HUES6 (cell line): ENCODE measurements around the gene PRICKLE3.
"Not testable (repeated sequence)": the region's sequence is repeated elsewhere in the genome, so short reads cannot be mapped to it uniquely, and the experiment has no call there.

Experiments used
- H3K27ac ChIP-seq: 2 replicates; pipeline ENCODE4 v1.7.0; 2013; ENCODE audit warnings: low read depth, mild to moderate bottlenecking, low read length, inconsistent platforms
- H3K27me3 ChIP-seq: 2 replicates; pipeline ENCODE4 v1.6.1; 2013; ENCODE audit warnings: low read length; ENCODE audit not compliant: control insufficient read depth, insufficient read depth
- H3K36me3 ChIP-seq: 2 replicates; pipeline ENCODE4 v1.6.1; 2013; ENCODE audit warnings: low read length; ENCODE audit not compliant: control insufficient read depth, insufficient read depth
- H3K4me1 ChIP-seq: 2 replicates; pipeline ENCODE4 v1.6.1; 2013; ENCODE audit warnings: low read length; ENCODE audit not compliant: control insufficient read depth, insufficient read depth
- H3K4me3 ChIP-seq: 2 replicates; pipeline ENCODE4 v1.5.1; 2013; ENCODE audit warnings: low read depth, low read length
- H3K9ac ChIP-seq: one replicate; pipeline ENCODE4 v1.6.1; 2013; ENCODE audit warnings: mild to moderate bottlenecking, low read length
- H3K9me3 ChIP-seq: 2 replicates; pipeline ENCODE4 v1.6.1; 2013; ENCODE audit warnings: low read depth, low read length; ENCODE audit not compliant: control insufficient read depth, insufficient read depth

The PRICKLE3 gene

GRCh38 chrX:49143154-49143553 lies 43.0 kb downstream of the PRICKLE3 start:
- not testable (repeated sequence) for H3K36me3 ChIP-seq, H3K27me3 ChIP-seq, H3K4me1 ChIP-seq, H3K9ac ChIP-seq, H3K27ac ChIP-seq, H3K4me3 ChIP-seq
- peaks cover 46% of the 10 kb centered on the region for H3K9me3 ChIP-seq

GRCh38 chrX:49142264-49142663 lies 43.9 kb downstream of the PRICKLE3 start:
- not testable (repeated sequence) for H3K4me3 ChIP-seq, H3K4me1 ChIP-seq, H3K9ac ChIP-seq, H3K27ac ChIP-seq, H3K27me3 ChIP-seq, H3K36me3 ChIP-seq
- H3K9me3 ChIP-seq, result peaks cover 42% of the 10 kb centered on the region

GRCh38 chrX:49139713-49140112 lies 46.5 kb downstream of the PRICKLE3 start:
- H3K4me3 ChIP-seq, result no peak overlapping the region
- no peaks in the 10 kb centered on the region for H3K27me3 ChIP-seq
- H3K4me1 ChIP-seq, result no peaks in the 10 kb centered on the region
- H3K9ac ChIP-seq, result no peak overlapping the region
- H3K36me3 ChIP-seq, result no peaks in the 10 kb centered on the region
- H3K9me3 ChIP-seq, result peaks cover 30% of the 10 kb centered on the region
- H3K27ac ChIP-seq, result no peak overlapping the region

GRCh38 chrX:49137492-49137891 lies 48.7 kb downstream of the PRICKLE3 start:
- H3K4me1 ChIP-seq, result no peaks in the 10 kb centered on the region
- H3K9me3 ChIP-seq, result peaks cover 25% of the 10 kb centered on the region
- no peak overlapping the region for H3K9ac ChIP-seq
- no peak overlapping the region for H3K27ac ChIP-seq
- no peak overlapping the region for H3K4me3 ChIP-seq
- H3K27me3 ChIP-seq, result no peaks in the 10 kb centered on the region
- H3K36me3 ChIP-seq, result no peaks in the 10 kb centered on the region

GRCh38 chrX:49133759-49134158 lies 52.4 kb downstream of the PRICKLE3 start:
- Histone ChIP-seq H3K4me1 (no peaks in the 10 kb centered on the region), H3K36me3 (no peaks in the 10 kb centered on the region), H3K27ac (no peak overlapping the region), H3K9me3 (peaks cover 1% of the 10 kb centered on the region), H3K27me3 (no peaks in the 10 kb centered on the region), H3K4me3 (no peak overlapping the region), H3K9ac (no peak overlapping the region)

- not testable (repeated sequence) for H3K27ac ChIP-seq, H3K9me3 ChIP-seq, H3K9ac ChIP-seq, H3K4me1 ChIP-seq, H3K36me3 ChIP-seq, H3K4me3 ChIP-seq, H3K27me3 ChIP-seq
Observed at GRCh38 chrX:49132275-49132674, 53.9 kb downstream of the PRICKLE3 start.

- Histone ChIP-seq H3K27ac (no peak overlapping the region), H3K4me3 (no peak overlapping the region), H3K36me3 (no peaks in the 10 kb centered on the region), H3K27me3 (no peaks in the 10 kb centered on the region), H3K9me3 (no peaks in the 10 kb centered on the region; the same call in 1 of the 2 replicates), H3K9ac (no peak overlapping the region), H3K4me1 (no peaks in the 10 kb centered on the region)
Observed at GRCh38 chrX:49129427-49129826, 56.7 kb downstream of the PRICKLE3 start.

GRCh38 chrX:49127742-49128258 lies 58.4 kb downstream of the PRICKLE3 start:
- H3K27me3 ChIP-seq, H3K4me3 ChIP-seq, H3K27ac ChIP-seq, H3K4me1 ChIP-seq, H3K36me3 ChIP-seq, H3K9ac ChIP-seq, H3K9me3 ChIP-seq: not testable (repeated sequence)
